DOHH2 (cell line): ENCODE results near the gene ETV6.

Experiments
- EZH2phosphoT487 ChIP-seq: fragments of 200-600 bp; sonication (generic); IDR thresholded peaks from 2 replicates; pipeline ENCODE4 v1.6.1; 2017; ENCODE audit warnings: borderline replicate concordance, mild to moderate bottlenecking, antibody characterized with exemption, low read length, moderate library complexity, mixed read lengths
- TF ChIP-seq, protein P1 (sequence below): fragments of 200-600 bp; sonication (generic); IDR thresholded peaks from one replicate; pipeline ENCODE4 v1.5.1; 2014; ENCODE audit warnings: antibody characterized with exemption, mild to moderate bottlenecking, low read depth, low read length; ENCODE audit not compliant: poor library complexity, severe bottlenecking

DNA sequence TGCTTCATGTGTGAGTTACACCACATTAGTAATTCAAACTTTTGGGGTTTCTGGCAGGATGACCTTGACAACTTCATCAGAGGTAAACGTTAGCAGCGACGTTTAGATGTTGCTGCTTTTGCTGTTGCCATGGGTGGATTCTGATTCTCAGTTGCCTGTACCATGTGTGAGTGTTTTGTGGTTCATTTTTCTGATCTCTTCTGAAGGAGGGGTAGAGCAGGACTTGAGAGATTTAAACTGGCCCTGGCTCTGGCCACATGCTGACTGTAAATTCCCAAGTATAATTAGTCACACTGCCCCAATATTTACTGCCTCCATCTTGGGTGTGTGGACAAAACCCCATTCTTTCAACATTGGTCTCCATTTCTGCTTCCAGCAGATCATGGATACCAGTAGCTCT lies 110.4 kb downstream of the ETV6 start:
- TF ChIP-seq, protein P1, sequence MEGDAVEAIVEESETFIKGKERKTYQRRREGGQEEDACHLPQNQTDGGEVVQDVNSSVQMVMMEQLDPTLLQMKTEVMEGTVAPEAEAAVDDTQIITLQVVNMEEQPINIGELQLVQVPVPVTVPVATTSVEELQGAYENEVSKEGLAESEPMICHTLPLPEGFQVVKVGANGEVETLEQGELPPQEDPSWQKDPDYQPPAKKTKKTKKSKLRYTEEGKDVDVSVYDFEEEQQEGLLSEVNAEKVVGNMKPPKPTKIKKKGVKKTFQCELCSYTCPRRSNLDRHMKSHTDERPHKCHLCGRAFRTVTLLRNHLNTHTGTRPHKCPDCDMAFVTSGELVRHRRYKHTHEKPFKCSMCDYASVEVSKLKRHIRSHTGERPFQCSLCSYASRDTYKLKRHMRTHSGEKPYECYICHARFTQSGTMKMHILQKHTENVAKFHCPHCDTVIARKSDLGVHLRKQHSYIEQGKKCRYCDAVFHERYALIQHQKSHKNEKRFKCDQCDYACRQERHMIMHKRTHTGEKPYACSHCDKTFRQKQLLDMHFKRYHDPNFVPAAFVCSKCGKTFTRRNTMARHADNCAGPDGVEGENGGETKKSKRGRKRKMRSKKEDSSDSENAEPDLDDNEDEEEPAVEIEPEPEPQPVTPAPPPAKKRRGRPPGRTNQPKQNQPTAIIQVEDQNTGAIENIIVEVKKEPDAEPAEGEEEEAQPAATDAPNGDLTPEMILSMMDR: no peak
- TF ChIP-seq EZH2phosphoT487: no peak
